Fibroblast of mammary gland (primary cell): Measurements from ENCODE around the gene C4orf51.
"Not testable (repeated sequence)": the region's sequence is repeated elsewhere in the genome, so short reads cannot be mapped to it uniquely, and the experiment has no call there.

Source experiments
- DNase-seq: peaks from one replicate; pipeline ENCODE4 v3.0.0-alpha.2; 2010; ENCODE audit warnings: low read depth
- H3K4me3 ChIP-seq: 2 replicates; pipeline ENCODE4 v1.5.1; 2011; ENCODE audit warnings: low read depth, mild to moderate bottlenecking, low read length, moderate library complexity; ENCODE audit not compliant: control insufficient read depth
- CTCF ChIP-seq: conservative IDR thresholded peaks from 2 replicates; pipeline ENCODE4 v1.5.1; 2011; ENCODE audit warnings: low read depth, low read length, inconsistent platforms; ENCODE audit not compliant: control insufficient read depth, insufficient read depth

Gene C4orf51

GRCh38 chr4:145679991-145680455 is at the start of gene C4orf51:
Gene C4orf51, plus strand, starts transcription at chr4:145680146. Its CDS starts 58 bp downstream, at chr4:145680204.
- peak; percentile 73 for DNase-seq
- no peak within 1 kb of the TSS for H3K4me3 ChIP-seq
- TF ChIP-seq CTCF = no peak

GRCh38 chr4:145635117-145635516 is 44.8 kb upstream of the C4orf51 start:
- TF ChIP-seq CTCF = no peak
- H3K4me3 ChIP-seq = no peak overlapping the region
- no peak for DNase-seq

DNA sequence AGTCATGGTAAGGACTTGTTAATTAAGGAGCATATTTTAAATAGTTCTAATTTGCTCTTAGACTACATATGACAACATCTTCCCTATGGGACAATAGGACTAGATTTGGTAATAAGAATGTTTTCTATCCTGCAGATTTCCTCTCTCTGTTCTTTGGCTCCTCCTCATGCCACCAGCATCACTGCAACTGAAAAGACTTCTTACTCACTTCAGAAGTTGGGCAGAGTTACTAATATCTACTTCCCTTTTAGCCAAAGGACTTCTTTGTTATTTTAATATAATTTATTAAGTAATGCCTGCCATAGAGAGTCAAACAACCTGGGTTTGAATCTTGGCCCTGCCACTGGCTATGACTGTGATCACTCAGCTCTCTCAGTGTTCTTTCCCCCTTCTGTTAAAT is 44.3 kb upstream of the C4orf51 start:
- no peak for TF ChIP-seq CTCF
- H3K4me3 ChIP-seq = no peak overlapping the region
- no peak for DNase-seq

- no peak for TF ChIP-seq CTCF
- DNase-seq = no peak
- H3K4me3 ChIP-seq = no peak overlapping the region
These were observed 40.7 kb upstream of the C4orf51 start for GRCh38 chr4:145639186-145639698.

DNA sequence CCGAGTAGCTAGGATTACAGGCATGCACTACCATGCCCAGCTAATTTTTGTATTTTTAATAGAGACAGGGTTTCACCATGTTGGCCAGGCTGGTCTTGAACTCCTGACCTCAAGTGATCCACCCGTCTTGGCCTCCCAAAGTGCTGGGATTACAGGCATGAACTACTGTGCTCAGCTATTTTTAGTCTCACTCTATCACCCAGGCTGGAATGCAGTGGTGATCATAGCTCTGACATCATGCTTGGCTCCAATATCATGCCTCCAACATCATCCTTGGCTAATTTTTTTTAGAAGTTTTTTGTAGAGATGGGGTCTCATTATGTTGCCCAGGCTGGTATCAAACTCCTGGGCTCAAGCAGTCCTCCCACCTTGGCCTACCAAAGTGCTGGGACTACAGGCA is 39.7 kb upstream of the C4orf51 start:
- DNase-seq = peak; percentile 76
- H3K4me3 ChIP-seq = not testable (repeated sequence)

DNA sequence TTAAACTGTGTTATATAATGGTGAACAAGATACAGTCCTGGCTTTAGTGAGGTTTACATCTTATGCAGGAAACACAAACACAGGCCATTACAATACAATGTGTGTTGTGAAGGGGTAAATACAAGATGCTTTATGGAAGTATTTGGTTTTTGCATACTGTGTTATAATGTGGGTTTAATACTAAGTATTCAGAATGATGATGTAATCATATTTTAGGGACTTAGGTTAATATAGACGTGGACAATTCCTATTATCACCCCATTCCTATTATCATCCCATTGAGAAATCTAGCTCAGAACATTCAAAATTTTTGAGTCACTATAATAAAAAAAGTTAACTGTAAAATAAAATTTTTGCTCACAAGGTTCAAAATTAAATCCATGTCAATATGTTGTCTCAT is 36.7 kb upstream of the C4orf51 start:
- no peak overlapping the region for H3K4me3 ChIP-seq
- TF ChIP-seq CTCF = no peak
- DNase-seq = no peak

GRCh38 chr4:145644699-145645098 is 35.2 kb upstream of the C4orf51 start:
- no peak for DNase-seq
- no peak for TF ChIP-seq CTCF
- H3K4me3 ChIP-seq = no peak overlapping the region

DNA sequence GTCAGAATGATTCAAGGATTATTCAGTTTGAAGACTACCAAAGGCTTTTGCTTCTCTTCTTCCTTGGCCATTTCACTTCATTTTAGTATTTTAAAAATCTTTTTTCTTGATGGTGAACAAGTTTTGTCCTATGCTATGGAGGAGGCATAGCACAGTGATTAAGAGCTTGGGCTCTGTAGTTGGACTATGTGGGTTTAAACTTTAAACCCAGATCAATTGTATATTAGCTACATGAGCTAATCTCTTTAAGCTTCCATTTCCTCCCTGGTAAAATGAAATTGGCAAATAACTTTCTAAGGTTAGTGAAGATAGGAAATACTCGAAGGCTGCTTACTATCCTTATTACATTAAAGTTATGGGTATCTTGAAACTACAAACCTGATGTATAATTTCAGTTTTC is 23.8 kb upstream of the C4orf51 start:
- no peak for TF ChIP-seq CTCF
- no peak overlapping the region for H3K4me3 ChIP-seq
- DNase-seq = no peak
